AG04450 (cell line): ENCODE data around the gene ANKRD53. TPM values are rescaled to one million over a fixed set of nuclear protein-coding genes. Genes with fewer than 3 reads are reported as not detected.

Experiments used
- CTCF ChIA-PET: fragments of 300-600, 350-600 bp; formaldehyde crosslinking; extraction: SDS; loops from one replicate; lab custom pipeline; 2022; ENCODE audit warnings: antibody characterized with exemption, inconsistent platforms; lab: Charles Lee
- POLR2A ChIA-PET: fragments of 350-600 bp; formaldehyde crosslinking; extraction: SDS; loops from one replicate; lab custom pipeline; 2021; ENCODE audit warnings: antibody characterized with exemption, inconsistent platforms; lab: Yijun Ruan, JAX
- DNase-seq: peaks from one replicate; pipeline ENCODE4 v3.0.0-alpha.2; 2011; ENCODE audit warnings: low read depth, low spot score
- H3K27ac ChIP-seq: one replicate; pipeline ENCODE4 v1.5.1; 2012; ENCODE audit warnings: low read depth, low read length, control low read depth
- H3K27me3 ChIP-seq: one replicate; pipeline ENCODE4 v1.6.0; 2012; ENCODE audit warnings: low read length; ENCODE audit not compliant: control insufficient read depth, insufficient read depth
- H3K4me3 ChIP-seq: 2 replicates; pipeline ENCODE4 v1.5.1; 2011; ENCODE audit warnings: mild to moderate bottlenecking, low read depth, low read length, control low read depth
- H3K9me3 ChIP-seq: 2 replicates; pipeline ENCODE4 v1.5.1; 2012; ENCODE audit warnings: low read length; ENCODE audit not compliant: control insufficient read depth, insufficient read depth
- polyA plus RNA-seq: library from polyadenylated mRNA; depleted of rRNA; stranded (reverse); fragments of >200 nt; gene quantifications from 2 replicates; pipeline ENCODE4 v1.2.3, GENCODE V29; 2011
- TF ChIP-seq, protein P1 (sequence below): IDR thresholded peaks from 2 replicates; pipeline ENCODE4 v1.5.1; 2011; ENCODE audit warnings: low read depth, low read length, control low read depth, inconsistent platforms

ANKRD53 gene
- polyA plus RNA-seq, 1 experiment = 0.72 TPM

- POLR2A ChIA-PET = no interaction called here
- Histone ChIP-seq H3K4me3 (no peak overlapping the region), H3K27me3 (no peaks in the 10 kb centered on the region), H3K9me3 (no peaks in the 10 kb centered on the region), H3K27ac (no peak overlapping the region)
- DNase-seq = no peak
- TF ChIP-seq, protein P1, sequence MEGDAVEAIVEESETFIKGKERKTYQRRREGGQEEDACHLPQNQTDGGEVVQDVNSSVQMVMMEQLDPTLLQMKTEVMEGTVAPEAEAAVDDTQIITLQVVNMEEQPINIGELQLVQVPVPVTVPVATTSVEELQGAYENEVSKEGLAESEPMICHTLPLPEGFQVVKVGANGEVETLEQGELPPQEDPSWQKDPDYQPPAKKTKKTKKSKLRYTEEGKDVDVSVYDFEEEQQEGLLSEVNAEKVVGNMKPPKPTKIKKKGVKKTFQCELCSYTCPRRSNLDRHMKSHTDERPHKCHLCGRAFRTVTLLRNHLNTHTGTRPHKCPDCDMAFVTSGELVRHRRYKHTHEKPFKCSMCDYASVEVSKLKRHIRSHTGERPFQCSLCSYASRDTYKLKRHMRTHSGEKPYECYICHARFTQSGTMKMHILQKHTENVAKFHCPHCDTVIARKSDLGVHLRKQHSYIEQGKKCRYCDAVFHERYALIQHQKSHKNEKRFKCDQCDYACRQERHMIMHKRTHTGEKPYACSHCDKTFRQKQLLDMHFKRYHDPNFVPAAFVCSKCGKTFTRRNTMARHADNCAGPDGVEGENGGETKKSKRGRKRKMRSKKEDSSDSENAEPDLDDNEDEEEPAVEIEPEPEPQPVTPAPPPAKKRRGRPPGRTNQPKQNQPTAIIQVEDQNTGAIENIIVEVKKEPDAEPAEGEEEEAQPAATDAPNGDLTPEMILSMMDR = no peak
- CTCF ChIA-PET = interaction anchor here (0.6 to 0.9 kb wide), 2 partner anchors 62 to 73 kb away, joined by 3 to 4 read pairs; no protein-coding TSS in a partner anchor
Measured at GRCh38 chr2:70944111-70944690, 34.2 kb upstream of the ANKRD53 start.

GRCh38 chr2:70946832-70947442, 31.5 kb upstream of the ANKRD53 start:
- TF ChIP-seq, protein P1 = peak; percentile 83
- H3K4me3 ChIP-seq = no peak overlapping the region
- ChIA-PET POLR2A (interaction anchor here (1.7 kb wide), 1 partner anchor 19 kb away, joined by 5 read pairs; no protein-coding TSS in a partner anchor), CTCF (interaction anchor here (0.5 to 3.9 kb wide), 33 partner anchors 8 to 644 kb away, joined by 3 to 205 read pairs (median 6); partner anchors contain the start of genes ATP6V1B1 and FAM136A)
- peak overlapping the region; percentile 31 for H3K27ac ChIP-seq
- H3K27me3 ChIP-seq = no peaks in the 10 kb centered on the region
- no peaks in the 10 kb centered on the region for H3K9me3 ChIP-seq
- DNase-seq = peak; percentile 27

DNA sequence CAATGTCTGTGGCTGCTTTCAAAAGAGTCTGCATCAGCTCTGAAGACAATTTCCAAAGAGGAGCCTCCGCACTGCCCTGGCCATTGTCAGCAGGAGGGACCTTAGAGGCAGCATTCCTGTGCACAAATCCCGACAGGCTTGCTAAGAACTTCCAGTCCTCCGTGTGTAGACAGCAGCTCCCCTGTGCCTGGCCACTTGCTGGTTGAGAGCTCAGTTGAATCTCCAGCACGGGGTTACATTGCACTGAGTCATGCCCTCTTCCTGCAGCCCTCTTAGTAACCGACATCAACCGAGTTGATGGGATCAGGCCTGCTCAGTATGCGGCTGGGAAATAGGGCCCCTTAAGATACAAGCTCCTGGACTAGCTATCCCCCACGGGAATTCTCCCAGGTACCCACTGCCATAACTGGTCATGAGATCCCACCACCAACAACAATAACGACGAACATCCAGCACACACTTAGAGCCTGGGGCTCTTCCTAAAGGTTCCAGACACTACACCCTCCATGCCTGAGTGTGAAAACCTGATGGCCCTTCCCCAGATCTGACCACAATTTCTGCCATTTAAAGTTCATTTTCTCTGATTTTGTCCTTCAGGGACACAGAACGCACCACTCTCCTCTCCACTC, 30.8 kb upstream of the ANKRD53 start:
- TF ChIP-seq, protein P1 = no peak
- POLR2A ChIA-PET = interaction anchor here (1.7 kb wide), 1 partner anchor 18 kb away, joined by 5 read pairs; no protein-coding TSS in a partner anchor
- Histone ChIP-seq H3K27ac (peak overlapping the region; percentile 31), H3K4me3 (peak overlapping the region; percentile 54), H3K9me3 (no peaks in the 10 kb centered on the region), H3K27me3 (no peaks in the 10 kb centered on the region)
- DNase-seq = peak; percentile 20
- CTCF ChIA-PET = interaction anchor here (0.5 to 3.9 kb wide), 42 partner anchors 9 to 645 kb away, joined by 3 to 205 read pairs (median 5); partner anchors contain the start of genes ATP6V1B1, CD207 and FAM136A

GRCh38 chr2:70948337-70949003, 30.0 kb upstream of the ANKRD53 start:
- Histone ChIP-seq H3K27ac (no peak overlapping the region), H3K9me3 (no peaks in the 10 kb centered on the region), H3K4me3 (peak overlapping the region; percentile 54), H3K27me3 (no peaks in the 10 kb centered on the region)
- ChIA-PET CTCF (interaction anchor here (0.6 to 3.9 kb wide), 39 partner anchors 9 to 645 kb away, joined by 3 to 205 read pairs (median 5); partner anchors contain the start of genes ATP6V1B1, CD207 and FAM136A), POLR2A (interaction anchor here (1.7 kb wide), 1 partner anchor 17 kb away, joined by 5 read pairs; no protein-coding TSS in a partner anchor)
- DNase-seq = peak; percentile 33
- TF ChIP-seq, protein P1 = peak; percentile 93
